Neuronal stem cell (in vitro differentiated cells): ENCODE results near the gene KIF3B.

Experiments used
- DNase-seq: peaks from one replicate; pipeline ENCODE4 v3.0.0-alpha.2; 2013; ENCODE audit warnings: low spot score
- H2AFZ ChIP-seq: one replicate; pipeline ENCODE4 v1.6.1; 2013; ENCODE audit warnings: mild to moderate bottlenecking, low read length, inconsistent platforms
- H2AK5ac ChIP-seq: 2 replicates; pipeline ENCODE4 v1.6.1; 2013; ENCODE audit warnings: low read depth, mild to moderate bottlenecking, inconsistent platforms, low read length, moderate library complexity, mixed read lengths
- H2BK120ac ChIP-seq: 2 replicates; pipeline ENCODE4 v1.6.1; 2013; ENCODE audit warnings: low read depth, mild to moderate bottlenecking, inconsistent platforms, low read length, moderate library complexity, mixed read lengths
- H2BK12ac ChIP-seq: one replicate; pipeline ENCODE4 v1.6.1; 2013; ENCODE audit warnings: low read length, inconsistent platforms
- H2BK15ac ChIP-seq: 2 replicates; pipeline ENCODE4 v1.6.1; 2013; ENCODE audit warnings: mild to moderate bottlenecking, low read length, inconsistent platforms, mixed read lengths
- H2BK5ac ChIP-seq: one replicate; pipeline ENCODE4 v1.6.1; 2013; ENCODE audit warnings: inconsistent platforms, mild to moderate bottlenecking, low read length, moderate library complexity
- H3K14ac ChIP-seq: one replicate; pipeline ENCODE4 v1.6.1; 2013; ENCODE audit warnings: low read length, inconsistent platforms
- H3K18ac ChIP-seq: 2 replicates; pipeline ENCODE4 v1.6.1; 2013; ENCODE audit warnings: low read length, inconsistent platforms
- H3K23ac ChIP-seq: 2 replicates; pipeline ENCODE4 v1.6.1; 2013; ENCODE audit warnings: low read depth, mild to moderate bottlenecking, mixed read lengths, low read length, inconsistent platforms; ENCODE audit not compliant: poor library complexity
- H3K27ac ChIP-seq: replicated peaks from 3 replicates; pipeline ENCODE4 v1.5.1; 2013; ENCODE audit warnings: low read length, inconsistent platforms
- H3K27me3 ChIP-seq, 3 experiments: 2 replicates each; pipeline ENCODE4 v1.6.1; 2013; ENCODE audit warnings: low read length in 3 of 3, mild to moderate bottlenecking in 2 of 3, inconsistent platforms in 1 of 3, low read depth in 1 of 3, mixed read lengths in 1 of 3, moderate library complexity in 1 of 3; ENCODE audit not compliant: control insufficient read depth in 3 of 3, insufficient read depth in 3 of 3
- H3K36me3 ChIP-seq, 2 donors: replicated peaks in 1 of 2; 2 replicates each; pipeline ENCODE4 v1.6.1; 2013; ENCODE audit warnings: low read length in 2 of 2; ENCODE audit not compliant: control insufficient read depth in 2 of 2, insufficient read depth in 2 of 2
- H3K4ac ChIP-seq: 2 replicates; pipeline ENCODE4 v1.6.1; 2013; ENCODE audit warnings: inconsistent platforms, mild to moderate bottlenecking, low read length, moderate library complexity
- H3K4me1 ChIP-seq, 2 donors: 1 replicate in 1 of 2; 2 replicates in 1 of 2; pipeline ENCODE4 v1.6.1; 2013; ENCODE audit warnings: low read length in 2 of 2, low read depth in 1 of 2; ENCODE audit not compliant: control insufficient read depth in 2 of 2, insufficient read depth in 1 of 2
- H3K4me2 ChIP-seq: one replicate; pipeline ENCODE4 v1.6.1; 2013; ENCODE audit warnings: mild to moderate bottlenecking, low read length, inconsistent platforms; ENCODE audit not compliant: insufficient read depth, poor library complexity, severe bottlenecking
- H3K4me3 ChIP-seq, 2 donors: 2 replicates each; pipeline ENCODE4 v1.5.1; 2013; ENCODE audit warnings: low read length in 2 of 2, mild to moderate bottlenecking in 2 of 2, inconsistent platforms in 1 of 2, moderate library complexity in 1 of 2
- H3K79me1 ChIP-seq: one replicate; pipeline ENCODE4 v1.6.1; 2013; ENCODE audit warnings: low read depth, mild to moderate bottlenecking, inconsistent platforms, low read length, moderate library complexity
- H3K9ac ChIP-seq: one replicate; pipeline ENCODE4 v1.6.1; 2013; ENCODE audit warnings: mild to moderate bottlenecking, low read depth, low read length, inconsistent platforms; ENCODE audit not compliant: poor library complexity
- H3K9me3 ChIP-seq, 2 donors: replicated peaks in 1 of 2; 2 replicates each; pipeline versions ENCODE3 to v1.6.1; 2013; ENCODE audit warnings: low read length in 2 of 2, mild to moderate bottlenecking in 2 of 2, inconsistent platforms in 1 of 2, low read depth in 1 of 2, mixed read lengths in 1 of 2, moderate library complexity in 1 of 2; ENCODE audit not compliant: control insufficient read depth in 2 of 2, insufficient read depth in 1 of 2
- H4K8ac ChIP-seq: one replicate; pipeline ENCODE4 v1.6.1; 2013; ENCODE audit warnings: low read depth, mild to moderate bottlenecking, inconsistent platforms, low read length, moderate library complexity
- H4K91ac ChIP-seq: one replicate; pipeline ENCODE4 v1.6.1; 2013; ENCODE audit warnings: low read length, low read depth, mild to moderate bottlenecking, inconsistent platforms; ENCODE audit not compliant: poor library complexity
- WGBS, 2 donors: extraction: QIAGEN DNeasy Blood & Tissue Kit; methylation state at CpG; one replicate each; pipeline ENCODE4 v1.1.7; 2013; ENCODE audit warnings: missing lambda C conversion rate in 2 of 2, mixed read lengths in 1 of 2; ENCODE audit not compliant: insufficient read length in 2 of 2, insufficient replicate concordance in 1 of 2; ENCODE audit errors: extremely low coverage in 2 of 2; 5-methylcytosine and 5-hydroxymethylcytosine counted together

KIF3B gene

GRCh38 chr20:32248043-32248442, 29.4 kb upstream of the KIF3B start:
- no peak overlapping the region for H3K9ac ChIP-seq
- no peak overlapping the region for H3K4me3 ChIP-seq
- H3K4ac ChIP-seq = no peak overlapping the region

DNA sequence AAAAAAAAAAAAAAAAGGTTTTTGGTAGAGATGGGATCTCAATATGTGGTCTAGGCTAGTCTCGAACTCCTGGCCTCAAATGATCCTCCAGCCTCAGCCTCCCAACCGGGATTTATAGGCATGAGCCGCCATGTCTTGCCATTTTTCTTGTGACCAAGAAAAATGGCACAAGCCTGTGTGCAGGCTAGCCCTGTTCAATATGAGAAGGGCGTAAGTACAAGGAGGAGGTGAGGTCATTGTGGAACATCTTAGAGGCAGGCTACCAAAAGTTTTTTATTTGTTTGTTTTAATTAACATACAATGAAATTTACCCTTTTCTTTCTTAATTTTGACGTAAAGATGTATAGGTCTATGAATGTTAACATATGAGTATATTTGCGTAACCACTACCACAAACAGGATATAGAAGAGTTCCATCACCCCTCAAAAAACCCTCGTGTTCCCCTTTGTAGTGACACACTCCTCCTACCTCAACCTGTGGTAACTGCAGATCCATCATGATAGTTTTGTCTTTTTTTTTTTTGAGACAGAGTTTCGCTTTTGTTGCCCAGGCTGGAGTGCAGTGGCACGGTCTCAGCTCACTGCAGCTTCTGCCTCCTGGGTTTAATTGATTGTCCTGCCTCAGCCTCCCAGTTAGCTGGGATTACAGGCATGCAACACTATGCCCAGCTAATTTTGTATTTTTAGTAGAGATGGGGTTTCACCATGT, 28.3 kb upstream of the KIF3B start:
- H4K91ac ChIP-seq = no peak overlapping the region
- H4K8ac ChIP-seq = no peak overlapping the region
- no peak overlapping the region for H2AFZ ChIP-seq
- H3K4me1 ChIP-seq = no peaks in the 10 kb centered on the region
- no peaks in the 10 kb centered on the region for H3K79me1 ChIP-seq
- no peak overlapping the region for H2BK120ac ChIP-seq
- H3K23ac ChIP-seq = no peak overlapping the region
- H3K4me2 ChIP-seq = no peak overlapping the region
- H2BK12ac ChIP-seq = no peak overlapping the region
- H3K36me3 ChIP-seq = no peaks in the 10 kb centered on the region
- no peak overlapping the region for H2BK5ac ChIP-seq
- no peak overlapping the region for H3K14ac ChIP-seq
- no peak overlapping the region for H3K4ac ChIP-seq
- no peak overlapping the region for H2BK15ac ChIP-seq
- no peak overlapping the region for H2AK5ac ChIP-seq
- WGBS, 2 donors = no CpG with 5 or more reads among the region's 9 CpGs
- H3K4me3 ChIP-seq = no peak overlapping the region
- no peak for DNase-seq
- H3K18ac ChIP-seq = no peak overlapping the region
- no peak overlapping the region for H3K9ac ChIP-seq
- H3K9me3 ChIP-seq = no peaks in the 10 kb centered on the region
- no peak overlapping the region for H3K27ac ChIP-seq
- no peaks in the 10 kb centered on the region for H3K27me3 ChIP-seq

More at GRCh38 chr20:32248043-32248442, 29.4 kb upstream of the KIF3B start:
- Histone ChIP-seq H3K27me3 (no peaks in the 10 kb centered on the region), H3K4me1 (no peaks in the 10 kb centered on the region), H3K4me2 (no peak overlapping the region), H2AK5ac (no peak overlapping the region), H3K79me1 (no peaks in the 10 kb centered on the region), H4K8ac (no peak overlapping the region), H2BK5ac (no peak overlapping the region), H2BK120ac (no peak overlapping the region), H2BK12ac (no peak overlapping the region), H2BK15ac (no peak overlapping the region), H4K91ac (no peak overlapping the region), H3K18ac (no peak overlapping the region), H3K9me3 (no peaks in the 10 kb centered on the region), H2AFZ (no peak overlapping the region), H3K14ac (no peak overlapping the region), H3K23ac (no peak overlapping the region), H3K36me3 (no peaks in the 10 kb centered on the region), H3K27ac (no peak overlapping the region)
- WGBS, 2 donors = no CpG with 5 or more reads among the region's 5 CpGs
- no peak for DNase-seq

DNA sequence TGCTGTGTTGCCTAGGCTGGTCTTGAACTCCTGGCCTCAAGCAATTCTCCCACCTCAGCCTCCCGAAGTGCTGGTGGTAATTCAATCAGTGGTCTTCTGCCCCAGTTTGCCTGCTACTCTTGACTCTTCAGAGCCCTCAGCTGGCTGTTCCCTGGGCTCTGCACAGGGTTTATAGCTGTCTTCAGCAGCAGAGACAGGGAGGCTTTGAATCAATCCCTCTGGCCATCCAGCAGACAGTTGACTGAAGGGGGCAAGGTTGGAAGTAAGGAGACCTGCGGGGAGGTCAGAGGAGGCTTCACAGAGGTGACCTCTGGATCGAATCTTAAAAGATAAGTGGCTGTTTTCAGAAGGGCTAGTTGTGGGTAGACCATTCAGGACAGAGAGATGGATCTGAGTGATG, 26.0 kb upstream of the KIF3B start:
- Histone ChIP-seq H3K4me3 (no peak overlapping the region), H3K14ac (no peak overlapping the region), H3K9ac (no peak overlapping the region), H2BK12ac (no peak overlapping the region), H3K27ac (no peak overlapping the region), H3K36me3 (no peaks in the 10 kb centered on the region), H3K18ac (peak overlapping the region; percentile 19), H2AK5ac (no peak overlapping the region), H2BK5ac (no peak overlapping the region), H3K9me3 (no peaks in the 10 kb centered on the region), H3K4me1 (no peaks in the 10 kb centered on the region), H2BK120ac (no peak overlapping the region), H2BK15ac (no peak overlapping the region), H3K4me2 (no peak overlapping the region), H4K8ac (no peak overlapping the region), H3K27me3 (no peaks in the 10 kb centered on the region), H4K91ac (no peak overlapping the region), H3K23ac (no peak overlapping the region), H2AFZ (no peak overlapping the region), H3K79me1 (no peaks in the 10 kb centered on the region), H3K4ac (no peak overlapping the region)
- DNase-seq = no peak
- no CpG with 5 or more reads among the region's 3 CpGs for WGBS, 2 donors

DNA sequence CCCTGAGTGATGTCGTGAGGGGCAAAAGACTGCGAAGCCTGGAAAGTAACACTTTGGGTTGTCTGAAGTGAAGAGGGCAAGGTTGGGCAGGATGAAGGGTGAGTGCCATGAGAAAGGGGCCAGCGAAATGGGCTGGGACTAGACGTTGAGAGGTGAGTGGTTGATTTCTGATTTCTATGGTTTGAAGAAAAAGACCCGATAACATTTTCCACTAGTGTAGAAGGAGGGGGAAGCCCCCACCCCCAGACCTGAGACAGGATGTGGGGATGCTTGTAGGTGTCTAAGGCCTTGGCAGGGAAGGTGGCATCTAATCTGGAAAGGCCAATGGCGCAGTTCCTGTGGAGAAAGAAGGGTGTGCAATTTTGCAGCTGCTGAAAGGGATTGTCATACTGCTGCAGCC, 25.3 kb upstream of the KIF3B start:
- Histone ChIP-seq H4K8ac (no peak overlapping the region), H3K9me3 (no peaks in the 10 kb centered on the region), H3K4me1 (no peaks in the 10 kb centered on the region), H3K79me1 (no peaks in the 10 kb centered on the region), H3K18ac (no peak overlapping the region), H2AFZ (no peak overlapping the region), H3K14ac (no peak overlapping the region), H2BK15ac (no peak overlapping the region), H2BK5ac (no peak overlapping the region), H3K4ac (no peak overlapping the region), H2BK12ac (no peak overlapping the region), H3K36me3 (no peaks in the 10 kb centered on the region), H2BK120ac (no peak overlapping the region), H3K23ac (no peak overlapping the region), H3K27ac (no peak overlapping the region), H3K4me3 (no peak overlapping the region), H3K9ac (no peak overlapping the region), H2AK5ac (no peak overlapping the region), H3K4me2 (no peak overlapping the region), H4K91ac (no peak overlapping the region), H3K27me3 (no peaks in the 10 kb centered on the region)
- no peak for DNase-seq
- no CpG with 5 or more reads among the region's 6 CpGs for WGBS, 2 donors
